ENCODE results near the gene NR4A1. TPM values are rescaled to one million over a fixed set of nuclear protein-coding genes. Genes with fewer than 3 reads are reported as not detected.
A peak's percentile ranks its signal among the peaks of the same experiment; 100 is the strongest.

NR4A1 gene
- total RNA-seq, 2 donors from 2014 or later, result 17.7 to 18.4 TPM

DNA sequence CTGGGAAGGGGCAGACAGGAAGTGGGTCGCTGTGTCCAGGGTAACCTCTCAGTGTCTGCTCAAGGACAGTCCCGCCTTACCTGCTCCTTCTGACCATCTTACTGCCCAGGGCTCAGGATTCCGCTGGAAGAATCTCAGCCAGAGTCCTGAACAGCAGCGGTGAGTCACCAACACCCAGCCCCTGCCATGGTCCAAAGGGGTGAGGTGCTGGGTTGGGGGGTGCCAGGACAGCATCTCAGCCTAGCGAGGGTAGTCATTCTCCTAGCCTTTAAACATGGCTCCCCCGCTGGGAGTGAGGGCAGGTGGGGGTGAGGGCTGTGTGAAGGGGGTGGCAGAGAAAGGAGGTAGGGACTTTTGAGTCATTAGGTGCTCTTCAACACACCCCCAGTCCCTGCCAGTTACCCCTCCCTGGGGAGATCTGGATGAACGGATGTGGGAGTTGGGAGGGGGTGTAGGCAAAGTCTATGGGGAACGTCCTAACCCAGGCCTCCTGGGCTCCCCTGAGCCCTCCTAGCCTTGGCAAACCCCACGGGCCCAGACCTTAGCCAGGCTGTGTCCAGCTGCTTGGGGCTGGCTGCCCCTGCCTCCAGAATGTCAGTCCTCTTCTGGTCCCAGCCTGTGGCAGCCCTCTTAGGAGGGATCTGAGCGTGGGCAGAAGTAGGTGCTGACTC lies 42.0 kb upstream of the NR4A1 start:
- no peaks in the 10 kb centered on the region for H3K9me3 Mint-ChIP-seq
- no peaks in the 10 kb centered on the region for H3K36me3 Mint-ChIP-seq (ENCODE audit: low read depth)
- Histone ChIP-seq H3K9me3 (ENCODE audit: control insufficient read depth, low read length) (peaks cover 7% of the 10 kb centered on the region), H3K9ac (ENCODE audit: extremely low read depth, low read length, poor library complexity, severe bottlenecking) (no peak overlapping the region), H3K4me3 (ENCODE audit: low read length) (no peak overlapping the region), H3K4me1 (ENCODE audit: control insufficient read depth, insufficient read depth, low read length) (peaks cover 8% of the 10 kb centered on the region), H3K36me3 (ENCODE audit: control insufficient read depth, insufficient read depth, low read length) (no peaks in the 10 kb centered on the region), H3K27ac (ENCODE audit: low read depth, low read length) (no peak overlapping the region), H3K27me3 (ENCODE audit: control insufficient read depth, insufficient read depth, low read length, poor library complexity, severe bottlenecking) (peaks cover 60% of the 10 kb centered on the region)
- H3K27me3 Mint-ChIP-seq (ENCODE audit: insufficient read depth), result peaks cover 62% of the 10 kb centered on the region
- WGBS, 2 experiments (ENCODE audit: insufficient coverage in 1 of 2, insufficient read length in 1 of 2), result 86 to 90% methylated on average over 3 to 10 of the region's 10 CpGs
- TF ChIP-seq, protein P1, sequence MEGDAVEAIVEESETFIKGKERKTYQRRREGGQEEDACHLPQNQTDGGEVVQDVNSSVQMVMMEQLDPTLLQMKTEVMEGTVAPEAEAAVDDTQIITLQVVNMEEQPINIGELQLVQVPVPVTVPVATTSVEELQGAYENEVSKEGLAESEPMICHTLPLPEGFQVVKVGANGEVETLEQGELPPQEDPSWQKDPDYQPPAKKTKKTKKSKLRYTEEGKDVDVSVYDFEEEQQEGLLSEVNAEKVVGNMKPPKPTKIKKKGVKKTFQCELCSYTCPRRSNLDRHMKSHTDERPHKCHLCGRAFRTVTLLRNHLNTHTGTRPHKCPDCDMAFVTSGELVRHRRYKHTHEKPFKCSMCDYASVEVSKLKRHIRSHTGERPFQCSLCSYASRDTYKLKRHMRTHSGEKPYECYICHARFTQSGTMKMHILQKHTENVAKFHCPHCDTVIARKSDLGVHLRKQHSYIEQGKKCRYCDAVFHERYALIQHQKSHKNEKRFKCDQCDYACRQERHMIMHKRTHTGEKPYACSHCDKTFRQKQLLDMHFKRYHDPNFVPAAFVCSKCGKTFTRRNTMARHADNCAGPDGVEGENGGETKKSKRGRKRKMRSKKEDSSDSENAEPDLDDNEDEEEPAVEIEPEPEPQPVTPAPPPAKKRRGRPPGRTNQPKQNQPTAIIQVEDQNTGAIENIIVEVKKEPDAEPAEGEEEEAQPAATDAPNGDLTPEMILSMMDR (conservative IDR thresholded peaks at IDR 0.05), result no peak
- H3K4me3 Mint-ChIP-seq, result no peak overlapping the region
- H3K4me1 Mint-ChIP-seq, result peaks cover 16% of the 10 kb centered on the region
- DNase-seq, result peak; percentile 64
- H3K27ac Mint-ChIP-seq, result no peak overlapping the region

GRCh38 chr12:52010152-52010622 lies 41.1 kb upstream of the NR4A1 start:
- DNase-seq, result peak; percentile 95
- Mint-ChIP-seq H3K36me3 (ENCODE audit: low read depth) (no peaks in the 10 kb centered on the region), H3K27ac (peak overlapping the region; percentile 58), H3K4me1 (peaks cover 16% of the 10 kb centered on the region), H3K27me3 (ENCODE audit: insufficient read depth) (peaks cover 58% of the 10 kb centered on the region), H3K9me3 (no peaks in the 10 kb centered on the region), H3K4me3 (no peak overlapping the region)
- Histone ChIP-seq H3K9me3 (ENCODE audit: control insufficient read depth, low read length) (peaks cover 7% of the 10 kb centered on the region), H3K4me1 (ENCODE audit: control insufficient read depth, insufficient read depth, low read length) (peaks cover 8% of the 10 kb centered on the region), H3K27ac (ENCODE audit: low read depth, low read length) (peak overlapping the region; percentile 82), H3K27me3 (ENCODE audit: control insufficient read depth, insufficient read depth, low read length, poor library complexity, severe bottlenecking) (peaks cover 57% of the 10 kb centered on the region), H3K4me3 (ENCODE audit: low read length) (no peak overlapping the region), H3K9ac (ENCODE audit: extremely low read depth, low read length, poor library complexity, severe bottlenecking) (no peak overlapping the region), H3K36me3 (ENCODE audit: control insufficient read depth, insufficient read depth, low read length) (no peaks in the 10 kb centered on the region)
- TF ChIP-seq, protein P1 (conservative IDR thresholded peaks at IDR 0.05), result no peak
- WGBS, 2 experiments (ENCODE audit: insufficient coverage in 1 of 2, insufficient read length in 1 of 2), result 18 to 31% methylated on average over 4 to 11 of the region's 11 CpGs

DNA sequence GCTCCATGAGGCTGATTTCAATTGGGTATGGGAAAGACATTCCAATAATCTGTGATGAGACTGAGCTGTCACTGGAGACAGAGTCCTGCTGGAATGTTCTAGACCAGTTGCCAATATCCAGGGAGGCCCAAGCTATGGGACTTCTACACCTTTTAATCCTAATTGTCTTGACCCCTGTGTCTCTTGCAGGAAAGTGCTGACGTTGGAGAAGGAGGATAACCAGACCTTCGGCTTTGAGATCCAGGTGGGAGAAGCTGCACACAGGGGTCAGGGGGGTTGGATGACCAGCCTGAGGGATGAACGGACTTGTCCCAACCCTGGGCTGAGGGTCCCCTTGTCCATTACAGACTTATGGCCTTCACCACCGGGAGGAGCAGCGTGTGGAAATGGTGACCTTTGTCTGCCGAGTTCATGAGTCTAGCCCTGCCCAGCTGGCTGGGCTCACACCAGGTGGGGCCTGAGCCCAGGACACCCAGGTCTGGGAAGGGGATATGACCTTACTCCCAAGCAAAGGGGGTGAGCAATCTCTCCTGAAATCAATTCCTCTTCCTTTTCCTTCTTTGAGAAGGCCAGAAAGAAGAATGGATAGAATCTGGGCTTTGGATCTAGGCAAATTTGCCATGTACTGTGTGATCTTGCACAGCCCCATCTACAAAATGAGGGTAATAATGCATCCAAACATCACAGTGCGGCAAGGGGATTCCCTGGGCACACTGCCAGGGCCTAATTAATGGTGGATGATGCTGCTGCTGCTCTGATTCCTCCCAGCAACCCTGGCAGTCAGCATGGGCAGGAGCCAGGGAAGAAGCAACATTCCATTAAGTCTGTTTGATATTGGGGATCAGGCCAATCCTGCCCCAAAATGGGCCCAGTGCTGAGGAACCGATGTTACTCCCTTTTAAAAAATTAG lies 40.3 kb upstream of the NR4A1 start:
- Mint-ChIP-seq H3K4me3 (no peak overlapping the region), H3K4me1 (peaks cover 14% of the 10 kb centered on the region), H3K9me3 (no peaks in the 10 kb centered on the region), H3K36me3 (ENCODE audit: low read depth) (no peaks in the 10 kb centered on the region), H3K27ac (peak overlapping the region; percentile 58), H3K27me3 (ENCODE audit: insufficient read depth) (peaks cover 57% of the 10 kb centered on the region)
- Histone ChIP-seq H3K9me3 (ENCODE audit: control insufficient read depth, low read length) (peaks cover 7% of the 10 kb centered on the region), H3K27me3 (ENCODE audit: control insufficient read depth, insufficient read depth, low read length, poor library complexity, severe bottlenecking) (peaks cover 57% of the 10 kb centered on the region), H3K9ac (ENCODE audit: extremely low read depth, low read length, poor library complexity, severe bottlenecking) (no peak overlapping the region), H3K4me1 (ENCODE audit: control insufficient read depth, insufficient read depth, low read length) (peaks cover 8% of the 10 kb centered on the region), H3K4me3 (ENCODE audit: low read length) (no peak overlapping the region), H3K36me3 (ENCODE audit: control insufficient read depth, insufficient read depth, low read length) (no peaks in the 10 kb centered on the region), H3K27ac (ENCODE audit: low read depth, low read length) (peak overlapping the region; percentile 82)
- no peak for DNase-seq
- TF ChIP-seq, protein P1 (conservative IDR thresholded peaks at IDR 0.05), result no peak
- 86 to 93% methylated on average over 5 to 8 of the region's 8 CpGs for WGBS, 2 experiments (ENCODE audit: insufficient coverage in 1 of 2, insufficient read length in 1 of 2)

Measured in endodermal cell (in vitro differentiated cells).